ENCODE results near the gene RTN4RL2. TPM values are rescaled to one million over a fixed set of nuclear protein-coding genes. Genes with fewer than 3 reads are reported as not detected.

Gene RTN4RL2
- total and polyA plus RNA-seq, 2 experiments from 2014 or later, result 0.09 to 1.3 TPM

DNA sequence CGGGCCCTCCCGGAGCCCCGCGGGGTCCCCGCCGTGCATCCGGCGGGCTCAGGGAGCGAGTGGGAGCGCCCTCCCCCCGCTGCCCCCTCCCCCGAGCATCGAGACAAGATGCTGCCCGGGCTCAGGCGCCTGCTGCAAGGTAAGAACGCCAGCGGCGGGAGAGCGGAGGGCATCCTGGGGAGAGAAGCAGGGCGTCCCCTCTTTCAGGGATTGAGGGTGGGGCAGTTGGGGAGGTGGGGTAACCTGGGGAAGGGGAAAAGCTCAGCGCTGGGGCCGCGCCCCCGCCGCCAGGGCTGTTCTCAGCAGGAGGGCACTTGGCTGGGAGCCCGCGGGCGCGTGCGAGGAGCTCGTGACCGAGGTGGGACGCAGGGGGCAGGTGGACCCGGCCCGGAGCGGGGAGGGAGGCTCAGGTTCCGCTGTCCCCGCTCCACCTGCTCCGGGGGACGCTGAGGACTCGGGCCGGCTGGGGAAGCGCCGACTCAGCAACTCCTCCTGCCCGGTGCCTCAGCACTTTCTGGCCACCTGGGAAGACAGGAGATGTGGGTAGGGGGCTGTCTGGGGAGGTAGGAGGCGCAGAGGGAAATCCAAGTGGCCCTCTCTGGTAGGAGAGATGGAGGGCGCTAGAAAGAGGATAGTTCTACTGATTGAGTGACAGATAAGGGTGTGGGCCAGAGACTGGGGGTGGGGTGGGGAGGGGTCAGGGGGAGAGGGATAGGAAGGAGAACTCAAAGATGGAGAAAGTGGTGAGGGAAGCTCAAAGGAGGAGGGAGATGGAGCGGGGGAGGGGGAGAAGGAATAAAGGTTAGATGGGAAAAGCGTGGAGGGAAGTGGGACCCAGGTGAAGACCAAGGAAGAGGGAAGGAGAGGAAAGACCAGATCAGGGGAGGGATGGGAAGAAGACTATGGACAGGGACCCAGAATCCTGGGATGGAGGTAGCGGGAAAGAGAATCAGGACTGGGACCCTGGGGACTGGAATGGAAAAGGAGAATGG lies 726 bp downstream of the RTN4RL2 start:
- peaks cover 65% of the 10 kb centered on the region for H3K27me3 ChIP-seq
- TF ChIP-seq, protein P1, sequence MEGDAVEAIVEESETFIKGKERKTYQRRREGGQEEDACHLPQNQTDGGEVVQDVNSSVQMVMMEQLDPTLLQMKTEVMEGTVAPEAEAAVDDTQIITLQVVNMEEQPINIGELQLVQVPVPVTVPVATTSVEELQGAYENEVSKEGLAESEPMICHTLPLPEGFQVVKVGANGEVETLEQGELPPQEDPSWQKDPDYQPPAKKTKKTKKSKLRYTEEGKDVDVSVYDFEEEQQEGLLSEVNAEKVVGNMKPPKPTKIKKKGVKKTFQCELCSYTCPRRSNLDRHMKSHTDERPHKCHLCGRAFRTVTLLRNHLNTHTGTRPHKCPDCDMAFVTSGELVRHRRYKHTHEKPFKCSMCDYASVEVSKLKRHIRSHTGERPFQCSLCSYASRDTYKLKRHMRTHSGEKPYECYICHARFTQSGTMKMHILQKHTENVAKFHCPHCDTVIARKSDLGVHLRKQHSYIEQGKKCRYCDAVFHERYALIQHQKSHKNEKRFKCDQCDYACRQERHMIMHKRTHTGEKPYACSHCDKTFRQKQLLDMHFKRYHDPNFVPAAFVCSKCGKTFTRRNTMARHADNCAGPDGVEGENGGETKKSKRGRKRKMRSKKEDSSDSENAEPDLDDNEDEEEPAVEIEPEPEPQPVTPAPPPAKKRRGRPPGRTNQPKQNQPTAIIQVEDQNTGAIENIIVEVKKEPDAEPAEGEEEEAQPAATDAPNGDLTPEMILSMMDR (IDR thresholded peaks at IDR 0.05; ENCODE audit: low read depth, low read length), result no peak
- H3K4me3 ChIP-seq, result peak overlapping the region; percentile 38
- no peak overlapping the region for H3K27ac ChIP-seq
- no peaks in the 10 kb centered on the region for H3K4me1 ChIP-seq (ENCODE audit: low read depth)
- DNase-seq (ENCODE audit: low read depth in 1 of 2, low spot score in 1 of 2), result no peak
- no peaks in the 10 kb centered on the region for H3K36me3 ChIP-seq
- no peaks in the 10 kb centered on the region for H3K9me3 ChIP-seq (ENCODE audit: low read depth)

DNA sequence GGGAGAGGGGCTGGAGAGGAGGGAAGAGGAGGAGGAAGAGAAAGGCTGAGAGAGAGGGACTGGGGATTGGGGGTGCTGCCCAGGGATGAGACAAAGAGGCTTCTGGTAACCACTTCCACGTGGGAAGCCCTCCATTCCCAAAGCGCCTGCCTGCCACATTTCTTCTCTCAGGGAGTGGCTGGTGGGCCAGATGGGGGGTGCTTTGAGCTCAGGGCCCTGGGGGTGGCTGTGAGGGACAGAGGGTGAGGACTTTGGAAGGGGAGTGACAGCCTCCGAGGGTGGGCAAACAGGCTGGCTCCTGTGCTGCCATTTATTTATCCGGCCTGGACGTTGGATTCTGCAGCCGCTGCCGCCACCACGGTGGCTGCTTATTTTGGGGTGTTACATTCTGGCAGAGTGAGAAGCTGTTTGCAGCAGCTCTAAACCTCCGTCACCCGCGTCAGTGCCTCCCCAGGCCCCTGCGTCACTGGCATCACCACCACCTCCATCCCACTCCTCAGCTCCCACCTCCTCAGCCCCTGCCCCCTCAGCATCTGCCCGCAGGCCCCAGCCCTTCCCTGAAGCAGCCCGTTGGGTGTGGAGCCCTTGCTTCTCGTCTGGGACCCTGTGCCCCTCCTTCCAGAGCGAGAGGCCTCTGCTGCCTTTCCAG lies 1.6 kb downstream of the RTN4RL2 start:
- Histone ChIP-seq H3K9me3 (ENCODE audit: low read depth) (no peaks in the 10 kb centered on the region), H3K4me3 (no peak overlapping the region), H3K4me1 (ENCODE audit: low read depth) (no peaks in the 10 kb centered on the region), H3K27me3 (peaks cover 59% of the 10 kb centered on the region), H3K27ac (no peak overlapping the region), H3K36me3 (no peaks in the 10 kb centered on the region)
- TF ChIP-seq, protein P1 (IDR thresholded peaks at IDR 0.05; ENCODE audit: low read depth, low read length), result no peak
- no peak for DNase-seq (ENCODE audit: low read depth in 1 of 2, low spot score in 1 of 2)

DNA sequence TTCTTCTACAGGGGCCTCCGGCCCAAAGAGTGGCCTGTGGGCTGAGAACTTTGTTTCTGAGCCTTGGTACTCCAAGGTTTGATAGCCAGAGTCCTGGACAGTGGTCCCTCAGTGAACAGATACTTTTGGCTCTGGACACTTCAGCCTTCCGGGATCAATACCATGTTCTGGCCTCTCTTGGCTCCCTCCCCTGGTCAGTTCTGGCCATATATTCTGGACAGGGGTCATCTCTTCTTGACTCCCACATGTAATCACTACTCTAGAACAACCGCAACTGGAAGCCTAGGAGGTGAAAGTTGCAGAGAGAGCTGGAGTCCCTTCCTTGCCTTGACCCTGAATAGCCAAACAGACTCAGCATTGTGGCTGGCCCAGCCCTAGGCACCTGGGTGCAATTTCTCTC lies 2.3 kb downstream of the RTN4RL2 start:
- DNase-seq (ENCODE audit: low read depth in 1 of 2, low spot score in 1 of 2), result no peak
- Histone ChIP-seq H3K36me3 (no peaks in the 10 kb centered on the region), H3K27me3 (peaks cover 53% of the 10 kb centered on the region), H3K27ac (no peak overlapping the region), H3K4me1 (ENCODE audit: low read depth) (no peaks in the 10 kb centered on the region), H3K4me3 (no peak overlapping the region), H3K9me3 (ENCODE audit: low read depth) (no peaks in the 10 kb centered on the region)
- TF ChIP-seq, protein P1 (IDR thresholded peaks at IDR 0.05; ENCODE audit: low read depth, low read length), result no peak

DNA sequence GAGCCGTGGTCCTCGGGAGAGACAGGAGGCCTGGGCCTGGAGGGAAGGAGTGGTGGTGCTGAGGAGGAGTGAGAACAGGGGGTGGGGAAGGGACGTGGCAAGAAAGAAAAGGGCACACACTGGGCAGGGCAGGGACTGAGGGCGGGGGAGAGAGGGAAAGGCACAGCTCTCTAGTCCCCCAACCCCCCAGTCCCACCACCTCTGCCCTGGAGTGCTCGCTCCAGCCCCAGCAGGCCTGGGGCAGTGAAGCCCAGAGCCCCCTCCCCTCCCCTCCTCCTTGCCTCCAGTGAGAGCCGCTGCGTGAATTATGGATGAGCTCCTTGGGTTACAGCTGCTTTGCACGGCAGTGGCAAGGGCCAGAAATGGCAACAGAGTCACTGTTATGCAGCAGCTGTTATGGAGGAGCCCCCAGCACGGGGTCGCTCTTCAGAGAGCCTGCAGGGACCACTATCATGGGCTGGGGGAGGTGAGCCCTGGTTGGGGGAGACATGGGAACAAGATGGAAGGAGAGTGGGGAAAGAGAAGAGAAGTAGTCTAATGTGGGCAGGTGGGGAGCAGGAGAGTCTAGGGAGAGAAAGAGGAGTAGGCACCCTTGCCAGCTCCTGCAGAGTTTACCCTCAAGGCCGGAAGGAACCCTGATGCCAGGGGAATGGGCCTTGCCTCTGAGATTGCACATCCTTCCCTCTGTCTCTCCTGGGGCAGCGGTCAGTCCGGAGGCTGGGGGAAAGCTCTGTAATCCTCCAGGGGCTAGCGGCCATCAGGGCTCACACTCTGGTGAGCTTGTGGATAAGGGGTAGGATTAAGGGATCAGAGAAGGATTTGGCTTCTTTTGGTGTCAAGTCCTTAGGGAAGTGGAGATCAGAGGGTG lies 3.6 kb downstream of the RTN4RL2 start:
- Histone ChIP-seq H3K9me3 (ENCODE audit: low read depth) (no peaks in the 10 kb centered on the region), H3K4me1 (ENCODE audit: low read depth) (no peaks in the 10 kb centered on the region), H3K27me3 (peaks cover 40% of the 10 kb centered on the region), H3K27ac (no peak overlapping the region), H3K36me3 (no peaks in the 10 kb centered on the region), H3K4me3 (no peak overlapping the region)
- TF ChIP-seq, protein P1 (IDR thresholded peaks at IDR 0.05; ENCODE audit: low read depth, low read length), result no peak
- no peak for DNase-seq (ENCODE audit: low read depth in 1 of 2, low spot score in 1 of 2)

DNA sequence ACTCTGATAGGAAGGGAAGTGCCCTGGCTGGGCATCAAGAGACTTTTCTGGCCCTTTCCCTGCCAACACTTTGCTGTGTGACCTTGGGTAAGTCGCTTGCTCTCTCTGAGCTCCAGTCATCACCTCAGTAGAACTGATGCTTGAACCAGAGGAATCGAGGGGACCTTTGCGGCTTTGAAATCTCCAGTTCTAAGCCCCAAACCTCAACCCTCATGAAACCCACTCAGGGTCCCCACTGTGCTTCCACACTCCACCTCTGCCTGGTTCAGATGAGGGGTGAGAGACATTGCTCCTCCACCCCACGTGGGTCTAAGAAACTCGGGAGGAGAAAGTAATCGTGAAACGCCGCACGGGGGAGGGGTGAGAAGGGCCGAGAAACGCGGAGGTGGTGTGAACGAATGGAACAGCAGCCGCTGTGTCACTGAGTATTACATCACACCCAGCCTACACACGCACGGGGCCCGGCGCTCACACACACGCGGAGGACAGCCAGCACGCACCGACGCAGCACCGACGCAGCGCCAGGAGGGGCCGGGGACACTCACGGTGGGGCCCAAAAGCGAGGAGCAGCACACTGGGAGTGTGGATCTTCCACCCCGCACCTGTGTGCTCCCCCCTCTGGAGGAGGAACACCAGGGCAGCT lies 4.3 kb downstream of the RTN4RL2 start:
- H3K4me1 ChIP-seq (ENCODE audit: low read depth), result no peaks in the 10 kb centered on the region
- H3K4me3 ChIP-seq, result no peak overlapping the region
- H3K9me3 ChIP-seq (ENCODE audit: low read depth), result no peaks in the 10 kb centered on the region
- no peak overlapping the region for H3K27ac ChIP-seq
- H3K36me3 ChIP-seq, result no peaks in the 10 kb centered on the region
- H3K27me3 ChIP-seq, result peaks cover 33% of the 10 kb centered on the region
- TF ChIP-seq, protein P1 (IDR thresholded peaks at IDR 0.05; ENCODE audit: low read depth, low read length), result no peak
- no peak for DNase-seq (ENCODE audit: low read depth in 1 of 2, low spot score in 1 of 2)

Measured in cardiac muscle cell (in vitro differentiated cells and primary cell).